DOHH2 (cell line): Measurements from ENCODE around the gene BMPER.

Experiments used
- H3F3A ChIP-seq: fragments of 200-600 bp; sonication (generic), shearing (Covaris generic); 2 replicates; pipeline ENCODE4 v1.6.0; 2016; ENCODE audit warnings: antibody characterized with exemption, mild to moderate bottlenecking; ENCODE audit not compliant: control insufficient read depth, insufficient read depth
- H3K27ac ChIP-seq: fragments of 200-600 bp; sonication (generic); 2 replicates; pipeline ENCODE4 v1.5.1; 2014; ENCODE audit warnings: low read depth, mild to moderate bottlenecking, low read length, moderate library complexity
- H3K27me3 ChIP-seq: fragments of 200-600 bp; sonication (generic); 2 replicates; pipeline ENCODE4 v1.6.1; 2014; ENCODE audit warnings: mild to moderate bottlenecking, low read length, mixed read lengths; ENCODE audit not compliant: control insufficient read depth
- H3K36me3 ChIP-seq: fragments of 200-600 bp; sonication (generic); 2 replicates; pipeline ENCODE4 v1.6.1; 2014; ENCODE audit warnings: mild to moderate bottlenecking, low read length, moderate library complexity, mixed read lengths; ENCODE audit not compliant: control insufficient read depth
- H3K4me1 ChIP-seq: fragments of 200-600 bp; sonication (generic); 2 replicates; pipeline ENCODE4 v1.6.1; 2014; ENCODE audit warnings: mild to moderate bottlenecking, low read length, mixed read lengths; ENCODE audit not compliant: control insufficient read depth
- H3K4me2 ChIP-seq: fragments of 200-600 bp; sonication (generic); 2 replicates; pipeline ENCODE4 v1.6.0; 2014; ENCODE audit warnings: mild to moderate bottlenecking, low read length, moderate library complexity
- H3K4me3 ChIP-seq: fragments of 200-600 bp; sonication (generic); 2 replicates; pipeline ENCODE4 v1.5.1; 2014; ENCODE audit warnings: mild to moderate bottlenecking, low read length, mixed read lengths
- H3K79me2 ChIP-seq: fragments of 200-600 bp; sonication (generic); 2 replicates; pipeline ENCODE4 v1.6.1; 2014; ENCODE audit warnings: mild to moderate bottlenecking, low read length, mixed read lengths; ENCODE audit not compliant: control insufficient read depth
- H3K9me2 ChIP-seq: fragments of 200-600 bp; sonication (generic); replicated peaks from 2 replicates; pipeline ENCODE4 v1.6.1; 2014; ENCODE audit warnings: mild to moderate bottlenecking, low read length, mixed read lengths; ENCODE audit not compliant: control insufficient read depth
- H3K9me3 ChIP-seq: fragments of 200-600 bp; sonication (generic); 2 replicates; pipeline ENCODE4 v1.6.1; 2014; ENCODE audit warnings: antibody characterized with exemption, low read length, mixed read lengths; ENCODE audit not compliant: control insufficient read depth, insufficient read depth
- H4K20me1 ChIP-seq: fragments of 200-600 bp; sonication (generic); 2 replicates; pipeline ENCODE4 v1.6.0; 2014; ENCODE audit warnings: low read depth, mild to moderate bottlenecking, antibody characterized with exemption, low read length, moderate library complexity; ENCODE audit not compliant: control insufficient read depth, insufficient read depth
- EZH2phosphoT487 ChIP-seq: fragments of 200-600 bp; sonication (generic); IDR thresholded peaks from 2 replicates; pipeline ENCODE4 v1.6.1; 2017; ENCODE audit warnings: borderline replicate concordance, mild to moderate bottlenecking, antibody characterized with exemption, low read length, moderate library complexity, mixed read lengths
- TF ChIP-seq, protein P1 (sequence below): fragments of 200-600 bp; sonication (generic); IDR thresholded peaks from one replicate; pipeline ENCODE4 v1.5.1; 2014; ENCODE audit warnings: antibody characterized with exemption, mild to moderate bottlenecking, low read depth, low read length; ENCODE audit not compliant: poor library complexity, severe bottlenecking

Gene BMPER

DNA sequence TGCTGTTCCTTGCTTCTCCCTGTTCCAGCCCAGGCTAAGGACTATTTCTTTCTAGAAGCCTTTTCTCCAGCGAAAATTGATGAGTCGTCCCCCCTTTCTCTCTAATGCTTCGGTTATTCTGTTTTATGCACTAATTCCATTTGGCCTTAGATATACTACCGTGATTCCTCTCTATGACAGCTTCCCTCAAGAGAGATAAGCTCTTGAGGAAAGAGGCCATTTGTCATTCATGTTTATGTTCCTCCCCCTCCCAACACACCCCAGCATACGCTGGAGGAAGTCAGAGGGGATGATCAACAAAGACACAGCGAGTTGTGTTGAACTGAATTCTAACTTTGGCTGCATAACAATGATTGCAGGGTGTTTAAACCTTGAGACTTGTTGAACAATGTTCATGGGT is 198.8 kb downstream of the BMPER start:
- no peaks in the 10 kb centered on the region for H3K79me2 ChIP-seq
- no peak overlapping the region for H3K4me3 ChIP-seq
- no peaks in the 10 kb centered on the region for H3K27me3 ChIP-seq
- no peaks in the 10 kb centered on the region for H3K9me3 ChIP-seq
- TF ChIP-seq, protein P1, sequence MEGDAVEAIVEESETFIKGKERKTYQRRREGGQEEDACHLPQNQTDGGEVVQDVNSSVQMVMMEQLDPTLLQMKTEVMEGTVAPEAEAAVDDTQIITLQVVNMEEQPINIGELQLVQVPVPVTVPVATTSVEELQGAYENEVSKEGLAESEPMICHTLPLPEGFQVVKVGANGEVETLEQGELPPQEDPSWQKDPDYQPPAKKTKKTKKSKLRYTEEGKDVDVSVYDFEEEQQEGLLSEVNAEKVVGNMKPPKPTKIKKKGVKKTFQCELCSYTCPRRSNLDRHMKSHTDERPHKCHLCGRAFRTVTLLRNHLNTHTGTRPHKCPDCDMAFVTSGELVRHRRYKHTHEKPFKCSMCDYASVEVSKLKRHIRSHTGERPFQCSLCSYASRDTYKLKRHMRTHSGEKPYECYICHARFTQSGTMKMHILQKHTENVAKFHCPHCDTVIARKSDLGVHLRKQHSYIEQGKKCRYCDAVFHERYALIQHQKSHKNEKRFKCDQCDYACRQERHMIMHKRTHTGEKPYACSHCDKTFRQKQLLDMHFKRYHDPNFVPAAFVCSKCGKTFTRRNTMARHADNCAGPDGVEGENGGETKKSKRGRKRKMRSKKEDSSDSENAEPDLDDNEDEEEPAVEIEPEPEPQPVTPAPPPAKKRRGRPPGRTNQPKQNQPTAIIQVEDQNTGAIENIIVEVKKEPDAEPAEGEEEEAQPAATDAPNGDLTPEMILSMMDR = no peak
- TF ChIP-seq EZH2phosphoT487 = no peak
- no peaks in the 10 kb centered on the region for H4K20me1 ChIP-seq
- H3K27ac ChIP-seq = no peak overlapping the region
- no peaks in the 10 kb centered on the region for H3K36me3 ChIP-seq
- H3F3A ChIP-seq = no peaks in the 10 kb centered on the region
- no peak overlapping the region for H3K4me2 ChIP-seq
- no peaks in the 10 kb centered on the region for H3K4me1 ChIP-seq
- no peaks in the 10 kb centered on the region for H3K9me2 ChIP-seq

DNA sequence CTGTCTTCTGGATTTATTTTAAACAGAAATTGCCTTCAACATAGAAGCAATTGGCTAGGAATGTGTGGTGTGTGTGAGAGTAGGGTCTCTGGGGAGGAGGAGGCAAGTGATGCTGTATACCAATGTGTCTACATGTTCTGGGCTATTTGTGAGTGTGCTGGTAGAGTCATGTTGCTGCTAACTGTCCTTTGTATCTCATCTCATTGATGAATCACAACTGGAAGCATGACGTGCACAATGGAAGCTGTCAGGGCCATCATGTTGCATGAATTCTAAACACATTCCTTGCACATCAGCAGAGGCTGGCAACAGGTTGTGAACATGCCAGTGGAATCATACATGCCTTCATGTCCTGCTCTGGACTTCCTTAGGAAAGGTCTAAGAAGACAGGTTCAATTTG is 199.7 kb downstream of the BMPER start:
- Histone ChIP-seq H3K27ac (no peak overlapping the region), H3F3A (no peaks in the 10 kb centered on the region), H3K79me2 (no peaks in the 10 kb centered on the region), H3K36me3 (no peaks in the 10 kb centered on the region), H4K20me1 (no peaks in the 10 kb centered on the region), H3K27me3 (no peaks in the 10 kb centered on the region), H3K4me2 (no peak overlapping the region), H3K9me3 (no peaks in the 10 kb centered on the region), H3K4me3 (no peak overlapping the region), H3K9me2 (no peaks in the 10 kb centered on the region), H3K4me1 (no peaks in the 10 kb centered on the region)
- TF ChIP-seq, protein P1 = no peak
- TF ChIP-seq EZH2phosphoT487 = no peak

DNA sequence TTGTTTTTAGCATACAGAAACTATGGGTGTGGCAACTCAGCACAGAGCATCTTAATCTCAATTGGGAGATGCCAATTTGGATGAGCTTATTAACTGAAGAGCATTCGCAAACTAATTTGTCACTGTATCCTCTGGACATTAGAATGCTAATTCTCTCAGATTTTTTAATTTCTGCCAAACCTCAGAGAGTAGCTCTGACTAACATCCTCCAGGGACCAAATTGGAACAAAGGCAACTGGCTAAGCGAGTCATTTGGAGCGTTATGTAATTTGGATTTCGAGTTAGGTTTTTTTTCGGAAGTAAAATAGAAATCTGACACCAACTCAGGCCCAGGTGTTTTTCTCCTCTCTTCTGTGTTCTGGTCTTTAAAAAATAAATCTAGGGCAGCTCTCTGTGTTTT is 201.9 kb downstream of the BMPER start:
- Histone ChIP-seq H3K9me2 (no peaks in the 10 kb centered on the region), H3K4me2 (no peak overlapping the region), H3K4me3 (no peak overlapping the region), H3F3A (no peaks in the 10 kb centered on the region), H3K27me3 (no peaks in the 10 kb centered on the region), H3K9me3 (no peaks in the 10 kb centered on the region), H3K79me2 (no peaks in the 10 kb centered on the region), H3K27ac (no peak overlapping the region), H3K4me1 (no peaks in the 10 kb centered on the region), H3K36me3 (no peaks in the 10 kb centered on the region), H4K20me1 (no peaks in the 10 kb centered on the region)
- no peak for TF ChIP-seq EZH2phosphoT487
- TF ChIP-seq, protein P1 = no peak

- no peaks in the 10 kb centered on the region for H4K20me1 ChIP-seq
- no peak overlapping the region for H3K27ac ChIP-seq
- no peaks in the 10 kb centered on the region for H3K9me2 ChIP-seq
- H3K27me3 ChIP-seq = no peaks in the 10 kb centered on the region
- no peak overlapping the region for H3K4me2 ChIP-seq
- no peaks in the 10 kb centered on the region for H3K36me3 ChIP-seq
- H3K4me1 ChIP-seq = no peaks in the 10 kb centered on the region
- no peak overlapping the region for H3K4me3 ChIP-seq
- H3F3A ChIP-seq = no peaks in the 10 kb centered on the region
- TF ChIP-seq EZH2phosphoT487 = no peak
- TF ChIP-seq, protein P1 = no peak
- no peaks in the 10 kb centered on the region for H3K79me2 ChIP-seq
- no peaks in the 10 kb centered on the region for H3K9me3 ChIP-seq
These were observed 202.8 kb downstream of the BMPER start for GRCh38 chr7:34108165-34108564.
